ENCODE data around the gene KCNJ18. TPM values are rescaled to one million over a fixed set of nuclear protein-coding genes. Genes with fewer than 3 reads are reported as not detected.

Gene KCNJ18
- total RNA-seq: not detected in 2 replicates

GRCh38 chr17:21691883-21692703 lies at the start of gene KCNJ18:
Gene KCNJ18, plus strand, starts transcription at chr17:21692523. Its CDS starts 10,264 bp downstream, at chr17:21702787.

